Right lobe of liver (tissue), 4 donors: ENCODE data around the gene DUS2.

Experiments
- POLR2A ChIP-seq: fragments of 450-650 bp; IDR thresholded peaks from one replicate; pipeline ENCODE4 v1.6.1; 2017; ENCODE audit warnings: antibody characterized with exemption, mild to moderate bottlenecking
- TF ChIP-seq, protein P1 (sequence below), 4 donors: fragments of 200-600 bp in 3 of 4; fragments of 450-650 bp in 1 of 4; IDR thresholded peaks; one replicate each; pipeline versions ENCODE4 v1.5.1 to v1.8.0; 2016 to 2022; ENCODE audit warnings: antibody characterized with exemption in 4 of 4, mild to moderate bottlenecking in 2 of 4
- donor health status: DM: no; HTN: no; CAD: no.
- donor health status: DM: no; HTN: no; CAD: no.
- donor health status: DM: no; HTN: yes; CAD: no.

DNA sequence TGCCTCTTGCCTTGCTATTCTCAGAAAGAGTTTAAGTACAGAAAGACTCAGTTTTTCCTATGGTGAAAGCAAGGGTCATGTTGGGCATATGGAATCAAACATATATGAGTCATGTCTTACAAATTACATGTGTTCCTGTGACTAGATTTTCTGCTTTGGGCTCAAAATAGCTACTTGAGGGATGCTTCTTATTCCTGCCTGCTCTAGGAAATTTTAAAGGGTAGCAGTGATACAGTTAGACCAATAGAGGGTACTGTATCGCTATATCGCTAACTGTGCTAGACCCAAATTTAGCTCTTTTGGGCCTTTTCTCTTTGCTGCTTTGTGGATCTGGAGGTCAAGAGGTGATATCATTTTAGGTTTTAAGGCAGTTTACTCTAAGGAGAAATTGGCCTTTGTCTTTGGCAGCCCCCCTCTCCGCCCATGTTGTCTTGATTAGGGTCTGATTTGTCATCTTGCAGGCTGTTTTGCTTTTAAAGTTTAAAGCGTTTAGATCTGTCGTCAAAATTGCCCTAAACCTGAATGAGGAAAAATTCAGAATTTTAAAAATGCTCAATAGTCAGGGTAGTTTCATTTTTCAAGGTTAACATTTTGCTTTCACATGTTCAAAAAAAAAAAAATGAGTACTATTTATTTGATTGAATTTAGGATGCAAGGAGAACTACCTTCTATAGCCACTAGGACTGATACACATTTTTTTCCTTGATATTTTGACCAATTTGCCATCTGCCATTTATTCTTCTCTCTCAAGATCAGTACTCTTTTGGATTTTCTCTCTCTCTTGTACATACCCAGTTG lies 70.9 kb downstream of the DUS2 start:
- no peak for TF ChIP-seq POLR2A
- TF ChIP-seq, protein P1, sequence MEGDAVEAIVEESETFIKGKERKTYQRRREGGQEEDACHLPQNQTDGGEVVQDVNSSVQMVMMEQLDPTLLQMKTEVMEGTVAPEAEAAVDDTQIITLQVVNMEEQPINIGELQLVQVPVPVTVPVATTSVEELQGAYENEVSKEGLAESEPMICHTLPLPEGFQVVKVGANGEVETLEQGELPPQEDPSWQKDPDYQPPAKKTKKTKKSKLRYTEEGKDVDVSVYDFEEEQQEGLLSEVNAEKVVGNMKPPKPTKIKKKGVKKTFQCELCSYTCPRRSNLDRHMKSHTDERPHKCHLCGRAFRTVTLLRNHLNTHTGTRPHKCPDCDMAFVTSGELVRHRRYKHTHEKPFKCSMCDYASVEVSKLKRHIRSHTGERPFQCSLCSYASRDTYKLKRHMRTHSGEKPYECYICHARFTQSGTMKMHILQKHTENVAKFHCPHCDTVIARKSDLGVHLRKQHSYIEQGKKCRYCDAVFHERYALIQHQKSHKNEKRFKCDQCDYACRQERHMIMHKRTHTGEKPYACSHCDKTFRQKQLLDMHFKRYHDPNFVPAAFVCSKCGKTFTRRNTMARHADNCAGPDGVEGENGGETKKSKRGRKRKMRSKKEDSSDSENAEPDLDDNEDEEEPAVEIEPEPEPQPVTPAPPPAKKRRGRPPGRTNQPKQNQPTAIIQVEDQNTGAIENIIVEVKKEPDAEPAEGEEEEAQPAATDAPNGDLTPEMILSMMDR (IDR thresholded peaks at IDR 0.05) = peak; percentile 27 to 51 (median 32)
